Fibroblast of lung (primary cell): ENCODE results near the gene TMEM203. TPM values are rescaled to one million over a fixed set of nuclear protein-coding genes. Genes with fewer than 3 reads are reported as not detected.

Source experiments
- DNase-seq, 2 donors: peaks; one replicate each; pipeline versions ENCODE4 v3.0.0 to v3.0.0-alpha.2; 2010; ENCODE audit warnings: low read depth in 2 of 2
- H2AFZ ChIP-seq: 2 replicates; pipeline ENCODE4 v1.5.1; 2012; ENCODE audit warnings: low read length, control low read depth, inconsistent platforms
- H3K27ac ChIP-seq: 2 replicates; pipeline ENCODE4 v1.5.1; 2011; ENCODE audit warnings: low read length, control low read depth; ENCODE audit not compliant: insufficient read depth
- H3K27me3 ChIP-seq: 2 replicates; pipeline ENCODE4 v1.5.1; 2011; ENCODE audit warnings: mild to moderate bottlenecking, low read length; ENCODE audit not compliant: control insufficient read depth, insufficient read depth
- H3K36me3 ChIP-seq: 2 replicates; pipeline ENCODE4 v1.5.1; 2011; ENCODE audit warnings: low read length; ENCODE audit not compliant: control insufficient read depth, insufficient read depth
- H3K4me1 ChIP-seq: 2 replicates; pipeline ENCODE4 v1.5.1; 2011; ENCODE audit warnings: low read length; ENCODE audit not compliant: control insufficient read depth, insufficient read depth; ENCODE audit errors: extremely low read depth
- H3K4me2 ChIP-seq: 2 replicates; pipeline ENCODE4 v1.5.1; 2011; ENCODE audit warnings: low read length, control low read depth; ENCODE audit not compliant: insufficient read depth; ENCODE audit errors: extremely low read depth
- H3K4me3 ChIP-seq, 4 experiments: fragments of 200-600 bp in 1 of 4; sonication (generic) in 1 of 4; replicated peaks in 1 of 4; 2 replicates each; pipeline ENCODE4 v1.5.1; 2011 to 2016; ENCODE audit warnings: low read length in 4 of 4, low read depth in 3 of 4, mild to moderate bottlenecking in 3 of 4, control low read depth in 2 of 4, inconsistent platforms in 1 of 4, mixed read lengths in 1 of 4; ENCODE audit not compliant: insufficient read depth in 1 of 4; ENCODE audit errors: control extremely low read depth in 1 of 4
- H3K79me2 ChIP-seq: 2 replicates; pipeline ENCODE4 v1.5.1; 2012; ENCODE audit warnings: mild to moderate bottlenecking, low read length, inconsistent platforms; ENCODE audit not compliant: control insufficient read depth, insufficient read depth
- H3K9ac ChIP-seq: 2 replicates; pipeline ENCODE4 v1.5.1; 2011; ENCODE audit warnings: mild to moderate bottlenecking, low read length, control low read depth; ENCODE audit not compliant: insufficient read depth
- H3K9me3 ChIP-seq: 2 replicates; pipeline ENCODE4 v1.5.1; 2012; ENCODE audit warnings: low read depth, low read length; ENCODE audit not compliant: control insufficient read depth, insufficient read depth
- H4K20me1 ChIP-seq: 2 replicates; pipeline ENCODE4 v1.5.1; 2011; ENCODE audit warnings: low read length; ENCODE audit not compliant: control insufficient read depth, insufficient read depth; ENCODE audit errors: extremely low read depth
- EZH2 ChIP-seq: IDR thresholded peaks from 2 replicates; pipeline ENCODE4 v1.5.1; 2012; ENCODE audit warnings: low read length, control low read depth, mild to moderate bottlenecking; ENCODE audit errors: missing control alignments
- polyA plus RNA-seq, 2 donors: library from polyadenylated mRNA; depleted of rRNA in 1 of 2; stranded (reverse) in 1 of 2; unstranded in 1 of 2; fragments of >200 nt; gene quantifications; 2 replicates each; pipeline ENCODE4 v1.2.1, GENCODE V29; 2011 to 2012; ENCODE audit warnings: missing spikeins in 1 of 2
- total RNA-seq: library from RNA; depleted of rRNA; stranded (reverse); fragments of >200 nt; gene quantifications from 2 replicates; pipeline ENCODE4 v1.2.1, GENCODE V29; 2014
- TF ChIP-seq, protein P1 (sequence below), 2 donors: IDR thresholded peaks in 1 of 2; conservative IDR thresholded peaks in 1 of 2; 1 replicate in 1 of 2; 2 replicates in 1 of 2; pipeline ENCODE4 v1.5.1; 2011 to 2012; ENCODE audit warnings: low read length in 2 of 2, control low read depth in 1 of 2, inconsistent platforms in 1 of 2, low read depth in 1 of 2, mild to moderate bottlenecking in 1 of 2

The TMEM203 gene
- total and polyA plus RNA-seq, 2 donors (not counting 1 experiment from before 2014, with no cell fraction given), result 36.3 to 38.6 TPM

DNA sequence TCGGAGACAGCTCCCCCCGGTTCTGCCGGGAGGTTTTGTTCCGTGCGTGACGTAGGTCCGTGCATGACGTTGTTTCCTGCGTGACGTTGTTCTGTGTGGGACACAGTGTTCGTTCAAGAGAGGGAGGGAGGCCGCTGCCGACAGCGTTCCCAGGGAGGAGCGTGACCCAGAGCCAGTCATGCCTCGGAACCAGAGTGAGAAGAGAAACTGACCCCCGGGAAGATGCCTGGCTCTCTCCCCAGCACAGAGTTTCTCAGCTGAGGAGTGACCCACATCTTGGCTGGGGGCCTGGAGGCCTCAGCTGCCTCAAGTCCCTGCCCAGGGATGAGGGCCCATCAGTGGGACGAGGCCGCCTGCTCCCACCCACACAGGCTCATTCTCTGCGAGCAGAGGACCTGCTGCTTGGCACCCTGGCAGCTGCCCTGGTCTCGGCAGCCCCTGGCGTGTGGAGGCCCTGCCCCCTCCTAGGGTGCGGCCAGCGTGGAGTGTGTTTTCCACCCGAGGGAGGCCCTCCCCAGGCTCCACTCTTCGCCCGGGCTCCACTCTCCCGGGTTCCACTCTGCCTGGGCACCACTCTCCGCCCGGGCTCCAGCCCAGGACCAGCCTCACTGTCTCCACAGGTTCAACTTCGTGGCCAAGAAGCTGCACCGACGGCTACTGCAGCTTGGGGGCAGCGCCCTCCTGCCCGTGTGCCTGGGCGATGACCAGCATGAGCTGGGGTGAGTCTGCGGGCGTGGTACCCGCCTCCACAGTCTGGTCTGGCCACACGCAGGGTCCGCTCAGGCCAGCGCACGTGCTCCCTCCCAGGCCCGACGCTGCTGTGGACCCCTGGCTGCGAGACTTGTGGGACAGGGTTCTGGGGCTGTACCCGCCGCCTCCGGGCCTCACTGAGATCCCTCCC is 8.0 kb upstream of the TMEM203 start:
- H3K4me2 ChIP-seq, result no peak overlapping the region
- H3K79me2 ChIP-seq, result no peaks in the 10 kb centered on the region
- no peaks in the 10 kb centered on the region for H4K20me1 ChIP-seq
- peaks cover 17% of the 10 kb centered on the region for H3K36me3 ChIP-seq
- H3K9me3 ChIP-seq, result no peaks in the 10 kb centered on the region
- no peak overlapping the region for H3K9ac ChIP-seq
- DNase-seq, result no peak
- no peaks in the 10 kb centered on the region for H3K4me1 ChIP-seq
- H3K27me3 ChIP-seq, result no peaks in the 10 kb centered on the region
- H3K4me3 ChIP-seq, result no peak overlapping the region
- H2AFZ ChIP-seq, result no peak overlapping the region
- TF ChIP-seq, protein P1, sequence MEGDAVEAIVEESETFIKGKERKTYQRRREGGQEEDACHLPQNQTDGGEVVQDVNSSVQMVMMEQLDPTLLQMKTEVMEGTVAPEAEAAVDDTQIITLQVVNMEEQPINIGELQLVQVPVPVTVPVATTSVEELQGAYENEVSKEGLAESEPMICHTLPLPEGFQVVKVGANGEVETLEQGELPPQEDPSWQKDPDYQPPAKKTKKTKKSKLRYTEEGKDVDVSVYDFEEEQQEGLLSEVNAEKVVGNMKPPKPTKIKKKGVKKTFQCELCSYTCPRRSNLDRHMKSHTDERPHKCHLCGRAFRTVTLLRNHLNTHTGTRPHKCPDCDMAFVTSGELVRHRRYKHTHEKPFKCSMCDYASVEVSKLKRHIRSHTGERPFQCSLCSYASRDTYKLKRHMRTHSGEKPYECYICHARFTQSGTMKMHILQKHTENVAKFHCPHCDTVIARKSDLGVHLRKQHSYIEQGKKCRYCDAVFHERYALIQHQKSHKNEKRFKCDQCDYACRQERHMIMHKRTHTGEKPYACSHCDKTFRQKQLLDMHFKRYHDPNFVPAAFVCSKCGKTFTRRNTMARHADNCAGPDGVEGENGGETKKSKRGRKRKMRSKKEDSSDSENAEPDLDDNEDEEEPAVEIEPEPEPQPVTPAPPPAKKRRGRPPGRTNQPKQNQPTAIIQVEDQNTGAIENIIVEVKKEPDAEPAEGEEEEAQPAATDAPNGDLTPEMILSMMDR (conservative IDR thresholded peaks at IDR 0.05 in 1 of 2, IDR thresholded peaks at IDR 0.05 in 1 of 2; ENCODE audit: low read depth in 1 of 2, low read length in 2 of 2), result peak in 1 of 2 donors; percentile 19
- no peak for TF ChIP-seq EZH2
- H3K27ac ChIP-seq, result no peak overlapping the region

DNA sequence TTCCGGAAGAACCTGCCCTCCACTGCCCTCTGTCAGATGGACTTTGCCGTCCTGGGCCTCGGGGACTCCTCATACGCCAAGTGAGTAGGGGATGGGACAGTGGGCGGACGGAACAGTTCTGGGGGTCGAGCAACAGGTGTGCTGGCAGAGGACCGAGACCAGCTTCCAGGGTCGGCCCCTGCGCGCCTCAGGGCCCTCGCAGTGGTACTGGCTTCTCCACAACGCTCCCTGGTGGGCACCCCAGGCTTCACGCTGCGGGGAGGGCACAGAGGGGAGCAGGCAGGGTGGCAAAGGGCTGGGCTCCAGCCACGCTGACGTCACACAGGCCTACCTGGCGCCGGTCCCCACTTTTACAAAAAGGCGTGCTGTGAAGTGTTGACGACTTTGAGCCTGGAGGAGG is 7.1 kb upstream of the TMEM203 start:
- no peak for TF ChIP-seq EZH2
- TF ChIP-seq, protein P1 (conservative IDR thresholded peaks at IDR 0.05 in 1 of 2, IDR thresholded peaks at IDR 0.05 in 1 of 2; ENCODE audit: low read depth in 1 of 2, low read length in 2 of 2), result no peak
- Histone ChIP-seq H3K27me3 (no peaks in the 10 kb centered on the region), H4K20me1 (no peaks in the 10 kb centered on the region), H3K79me2 (peaks cover under 1% of the 10 kb centered on the region), H2AFZ (no peak overlapping the region), H3K27ac (no peak overlapping the region), H3K4me2 (no peak overlapping the region), H3K36me3 (peaks cover 17% of the 10 kb centered on the region), H3K4me3 (no peak overlapping the region), H3K9ac (no peak overlapping the region), H3K9me3 (no peaks in the 10 kb centered on the region), H3K4me1 (no peaks in the 10 kb centered on the region)
- no peak for DNase-seq

DNA sequence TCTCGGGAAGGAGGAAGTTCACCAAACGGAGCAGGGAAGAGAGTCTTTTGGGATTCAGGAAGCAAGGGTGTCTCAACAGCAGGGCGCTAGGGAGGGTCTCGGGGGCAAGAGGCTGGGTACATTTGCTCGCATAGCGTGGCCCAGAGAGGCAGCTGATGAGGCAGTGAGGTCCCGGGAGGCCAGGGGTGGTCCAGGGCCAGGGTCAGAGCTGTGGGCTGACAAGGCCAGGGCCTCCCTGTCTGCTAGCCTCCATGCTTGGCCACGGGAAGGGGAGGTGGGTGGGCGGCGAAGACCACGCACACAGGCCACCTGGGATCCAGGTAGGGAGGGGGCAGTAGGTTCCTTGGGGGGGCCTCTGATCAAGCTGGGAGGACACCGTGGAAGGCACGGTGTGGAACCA is 6.1 kb upstream of the TMEM203 start:
- Histone ChIP-seq H3K4me1 (peaks cover under 1% of the 10 kb centered on the region), H3K27me3 (no peaks in the 10 kb centered on the region)

More for the DNA sequence above, 6.1 kb upstream of the TMEM203 start:
- no peak for DNase-seq
- Histone ChIP-seq H3K36me3 (peaks cover 14% of the 10 kb centered on the region), H2AFZ (no peak overlapping the region), H3K9ac (no peak overlapping the region), H3K4me3 (no peak overlapping the region), H3K9me3 (no peaks in the 10 kb centered on the region), H3K4me2 (no peak overlapping the region), H4K20me1 (no peaks in the 10 kb centered on the region), H3K27ac (no peak overlapping the region), H3K79me2 (peaks cover 11% of the 10 kb centered on the region)
- TF ChIP-seq, protein P1 (conservative IDR thresholded peaks at IDR 0.05 in 1 of 2, IDR thresholded peaks at IDR 0.05 in 1 of 2; ENCODE audit: low read depth in 1 of 2, low read length in 2 of 2), result no peak
- TF ChIP-seq EZH2, result no peak
